NB4 (cell line): Measurements from ENCODE around the gene KLHL3.

Source experiments
- CTCF ChIP-seq: IDR thresholded peaks from one replicate; pipeline ENCODE4 v1.5.1; 2012; ENCODE audit warnings: low read depth, low read length
- POLR2A ChIP-seq: IDR thresholded peaks from 2 replicates; pipeline ENCODE4 v1.6.1; 2011; ENCODE audit warnings: mild to moderate bottlenecking; ENCODE audit not compliant: insufficient read length; ENCODE audit errors: extremely low read depth

GRCh38 chr5:137734962-137735554 is 831 bp downstream of the KLHL3 start:
- TF ChIP-seq POLR2A, result no peak
- TF ChIP-seq CTCF, result no peak
